K562 (cell line): ENCODE measurements around the gene ARL8A. TPM values are rescaled to one million over a fixed set of nuclear protein-coding genes. Genes with fewer than 3 reads are reported as not detected.

Experiments
- ATAC-seq: fragments of 200-7000 bp; cut with Tn5 transposase; 3 replicates; pipeline ENCODE4 v1.9.1; 2020; ENCODE audit warnings: moderate library complexity
- BruUV-seq: library from RNA; stranded (reverse); fragments of 400-500 nt; replicated peaks from 2 replicates; lab custom pipeline; 2021; lab: Mats Ljungman, UMichigan
- CTCF ChIA-PET: fragments of 300-600 bp; formaldehyde crosslinking; extraction: SDS; loops from one replicate; lab custom pipeline; 2021; ENCODE audit warnings: low intra/inter-chr PET ratio; lab: Yijun Ruan, JAX
- POLR2A ChIA-PET: fragments of 300-600, 350-650 bp; sonication (Branson Sonifier 250); formaldehyde crosslinking; extraction: SDS; loops from one replicate; lab custom pipeline; 2021; ENCODE audit warnings: antibody characterized with exemption, inconsistent platforms; lab: Yijun Ruan, JAX
- DNase-seq, 4 experiments: peaks; one replicate each; pipeline versions ENCODE4 v3.0.0 to v3.0.0-alpha.2; 2011 to 2018; ENCODE audit warnings: low spot score in 3 of 4, mixed read lengths in 3 of 4; ENCODE audit errors: extremely low read depth in 1 of 4
- FAIRE-seq: peaks from 2 replicates; lab custom pipeline; 2011; peaks lifted over from hg19 to GRCh38; lab: Jason Lieb, UNC
- H2AFZ ChIP-seq: 2 replicates; pipeline ENCODE4 v1.6.0; 2011; ENCODE audit warnings: low read depth, low read length, control low read depth, inconsistent platforms
- H3K27ac ChIP-seq: fragments of 200-600 bp; 3 replicates; pipeline ENCODE4 v1.8.0; 2011; ENCODE audit warnings: low read depth, mild to moderate bottlenecking, control low read depth, inconsistent platforms, low read length, moderate library complexity, mixed read lengths; ENCODE audit errors: extremely low read depth
- H3K27me3 ChIP-seq, 2 experiments: fragments of 300-600 bp in 1 of 2; 2 replicates in 1 of 2; 3 replicates in 1 of 2; pipeline versions ENCODE4 v1.6.0 to v1.8.0; 2011; ENCODE audit warnings: inconsistent platforms in 2 of 2, low read length in 2 of 2, mild to moderate bottlenecking in 1 of 2, mixed read lengths in 1 of 2, moderate library complexity in 1 of 2; ENCODE audit not compliant: control insufficient read depth in 2 of 2, insufficient read depth in 2 of 2
- H3K36me3 ChIP-seq: fragments of 300-600 bp; 3 replicates; pipeline ENCODE4 v1.8.0; 2011; ENCODE audit warnings: mild to moderate bottlenecking, low read length, inconsistent platforms; ENCODE audit not compliant: control insufficient read depth, insufficient read depth
- H3K4me1 ChIP-seq, 2 experiments: fragments of 200-600 bp in 1 of 2; replicated peaks in 1 of 2; 2 replicates in 1 of 2; 3 replicates in 1 of 2; pipeline versions ENCODE4 v1.5.1 to v1.8.0; 2011; ENCODE audit warnings: inconsistent platforms in 2 of 2, low read length in 2 of 2, mild to moderate bottlenecking in 1 of 2, mixed read lengths in 1 of 2, moderate library complexity in 1 of 2; ENCODE audit not compliant: control insufficient read depth in 2 of 2, insufficient read depth in 2 of 2
- H3K4me2 ChIP-seq: 2 replicates; pipeline ENCODE4 v1.6.1; 2011; ENCODE audit warnings: low read length, control low read depth, inconsistent platforms, mixed read lengths; ENCODE audit not compliant: insufficient read depth
- H3K4me3 ChIP-seq: fragments of 200-600 bp; sonication (generic), shearing (Covaris generic); 2 replicates; pipeline ENCODE4 v1.5.1; 2016; ENCODE audit warnings: control low read depth, inconsistent platforms
- H3K79me2 ChIP-seq: fragments of 200-600 bp; 3 replicates; pipeline ENCODE4 v1.8.0; 2011; ENCODE audit warnings: low read length, inconsistent platforms; ENCODE audit not compliant: control insufficient read depth, insufficient read depth
- H3K9ac ChIP-seq, 2 experiments: 2 replicates each; pipeline versions ENCODE4 v1.6.0 to v1.6.1; 2011; ENCODE audit warnings: low read depth in 2 of 2, low read length in 2 of 2, control low read depth in 1 of 2, inconsistent platforms in 1 of 2, mild to moderate bottlenecking in 1 of 2, mixed read lengths in 1 of 2; ENCODE audit not compliant: insufficient read depth in 1 of 2
- H3K9me1 ChIP-seq: one replicate; pipeline ENCODE4 v1.6.0; 2011; ENCODE audit warnings: inconsistent platforms, mild to moderate bottlenecking, low read length, moderate library complexity; ENCODE audit not compliant: control insufficient read depth, insufficient read depth
- H3K9me3 ChIP-seq: replicated peaks from 2 replicates; pipeline ENCODE4 v1.5.1; 2011; ENCODE audit warnings: low read depth, low read length, inconsistent platforms; ENCODE audit not compliant: control insufficient read depth, insufficient read depth
- H4K20me1 ChIP-seq: replicated peaks from 2 replicates; pipeline ENCODE4 v1.6.1; 2011; ENCODE audit warnings: low read length, inconsistent platforms, mixed read lengths; ENCODE audit not compliant: control insufficient read depth, insufficient read depth
- HNRNPLL ChIP-seq: fragments of 200-400 bp; formaldehyde crosslinking; IDR thresholded peaks from 2 replicates; pipeline ENCODE4 v1.6.1; 2017; ENCODE audit warnings: low read length, low read depth, mild to moderate bottlenecking; ENCODE audit not compliant: poor library complexity, severe bottlenecking
- MAZ ChIP-seq, 2 experiments: fragments of 450-650 bp in 1 of 2; sonication (generic) in 1 of 2; formaldehyde crosslinking; IDR thresholded peaks in 1 of 2; conservative IDR thresholded peaks in 1 of 2; 2 replicates each; pipeline versions ENCODE4 v1.4.0 to v1.5.0; 2020; ENCODE audit warnings: mild to moderate bottlenecking in 1 of 2, missing genetic modification reagents in 1 of 2
- MEIS2 ChIP-seq: fragments of 450-650 bp; IDR thresholded peaks from 2 replicates; pipeline ENCODE4 v1.6.1; 2014; ENCODE audit warnings: mild to moderate bottlenecking; ENCODE audit not compliant: partially characterized antibody
- POLR2A ChIP-seq: fragments of 450-650 bp; conservative IDR thresholded peaks from 2 replicates; pipeline ENCODE4 v1.6.1; 2016
- PPARD ChIP-seq: fragments of 250-450 bp; sonication (Bioruptor Pico); IDR thresholded peaks from 2 replicates; pipeline ENCODE4 v1.8.0; 2022; ENCODE audit warnings: inconsistent platforms, mild to moderate bottlenecking, moderate library complexity
- ZNF324 ChIP-seq: fragments of 250-450 bp; sonication (Bioruptor Pico); IDR thresholded peaks from 2 replicates; pipeline ENCODE4 v1.4.0; 2020; ENCODE audit warnings: mild to moderate bottlenecking
- ZNF785 ChIP-seq: fragments of 250-450 bp; sonication (Bioruptor Pico); IDR thresholded peaks from 2 replicates; pipeline ENCODE4 v1.4.0; 2020; ENCODE audit warnings: mild to moderate bottlenecking
- WGBS: fragments of 100-300 bp; shearing (Covaris generic); methylation state at CpG from one replicate; pipeline ENCODE4 v1.1.6; 2016; ENCODE audit warnings: low coverage, mixed read lengths; ENCODE audit not compliant: insufficient coverage; ENCODE audit errors: missing lambda C conversion rate; 5-methylcytosine and 5-hydroxymethylcytosine counted together
- in situ Hi-C: fragments of 300-500 bp; cut with MboI; formaldehyde crosslinking; loops from 4 replicates; pipeline ENCODE4 v1.15.0; 2018; ENCODE audit warnings: inconsistent platforms, mixed read lengths
- intact Hi-C: fragments of 100-400 bp; cut with micrococcal nuclease; formaldehyde crosslinking; loops from 2 replicates; pipeline ENCODE4 v1.14.2; 2022
- polyA plus RNA-seq, 8 experiments: library from polyadenylated mRNA; depleted of rRNA in 4 of 8; stranded (reverse) in 5 of 8; unstranded in 3 of 8; fragments of >200 nt; fragmentation: Nextera tagmentation in 2 of 8; fragmentation: Illumina TruSeq in 1 of 8; extraction: Ambion mirVana in 2 of 8; extraction: Trizol in 1 of 8; gene quantifications; 2 replicates each; pipeline versions ENCODE4 v1.2.1 to v1.2.3, GENCODE V29; 2011 to 2014; ENCODE audit warnings: inconsistent platforms in 1 of 8, missing spikeins in 1 of 8
- total RNA-seq, 7 experiments: library from RNA; depleted of rRNA in 6 of 7; stranded (reverse); fragments of >200 nt in 6 of 7; fragmentation: Illumina TruSeq in 2 of 7; extraction: Trizol in 2 of 7; gene quantifications; 2 replicates each; pipeline versions ENCODE4 v1.2.1 to v1.2.3, GENCODE V29; 2011 to 2021; ENCODE audit warnings: low replicate concordance in 1 of 7
- TF ChIP-seq, protein P1 (sequence below), 3 experiments: fragments of 200-800 bp in 1 of 3; fragments of 250-450 bp in 1 of 3; fragments of 450-650 bp in 1 of 3; sonication (Bioruptor Pico) in 1 of 3; sonication (Bioruptor generic) in 1 of 3; formaldehyde crosslinking in 1 of 3; IDR thresholded peaks; 2 replicates each; pipeline versions ENCODE4 v1.6.1 to v1.8.0; 2016 to 2022; ENCODE audit warnings: mild to moderate bottlenecking in 2 of 3, missing genetic modification characterization in 2 of 3, missing compliant biosample characterization in 1 of 3, moderate library complexity in 1 of 3
- TF ChIP-seq, protein P2 (sequence below), 2 experiments: fragments of 450-650 bp; formaldehyde crosslinking in 1 of 2; IDR thresholded peaks; 2 replicates each; pipeline versions ENCODE4 v1.4.0 to v1.6.1; 2014 to 2020; ENCODE audit warnings: mild to moderate bottlenecking in 2 of 2, borderline replicate concordance in 1 of 2, low read depth in 1 of 2

The ARL8A gene
- total and polyA plus RNA-seq, 9 of the 15 experiments (the other 6 are each of a cell fraction or from before 2014, with no cell fraction given): 0.17 to 27.3 (median 15.6) TPM

- 6% methylated on average over 13 of the region's 13 CpGs for WGBS
- CTCF ChIA-PET: no interaction called here
- intact Hi-C loops: no loop called here
- FAIRE-seq (no peak), DNase-seq (peak in 3 of 4 experiments; percentile 39 to 54 (median 45)), ATAC-seq (peak; percentile 20)
- Histone ChIP-seq H3K9me3 (no peaks in the 10 kb centered on the region), H3K9ac (peak overlapping the region; percentile 76 to 97), H3K79me2 (peaks cover 30% of the 10 kb centered on the region), H3K4me3 (peak overlapping the region; percentile 80), H3K27ac (peak overlapping the region; percentile 73), H4K20me1 (peaks cover 7% of the 10 kb centered on the region), H3K27me3 (no peaks in the 10 kb centered on the region), H3K36me3 (peaks cover 41% of the 10 kb centered on the region), H3K4me1 (peaks cover 21 to 33% of the 10 kb centered on the region in 2 experiments; a peak in 4 of 5 replicates), H3K9me1 (peaks cover 4% of the 10 kb centered on the region), H3K4me2 (peak overlapping the region; percentile 84), H2AFZ (peak overlapping the region; percentile 96)
- POLR2A ChIA-PET: interaction anchor here (0.6 to 8.9 kb wide), 5 partner anchors 9 to 448 kb away, joined by 3 to 49 read pairs (median 16); partner anchors contain the start of gene PTPN7
- BruUV-seq: TSS peak; percentile 90
- in situ Hi-C loops: no loop called here
- 0 out of 4 replicates have a peak, but pooled peaks of 1 of the 2 experiments have one; percentile 1 for TF ChIP-seq MAZ (CRISPR knock-in tag; conservative IDR thresholded peaks at IDR 0.05 in 1 of 2, IDR thresholded peaks at IDR 0.05 in 1 of 2)
- no peak for TF ChIP-seq HNRNPLL
- TF ChIP-seq POLR2A: no peak
- no peak for TF ChIP-seq PPARD (CRISPR knock-in tag)
- TF ChIP-seq, protein P1, sequence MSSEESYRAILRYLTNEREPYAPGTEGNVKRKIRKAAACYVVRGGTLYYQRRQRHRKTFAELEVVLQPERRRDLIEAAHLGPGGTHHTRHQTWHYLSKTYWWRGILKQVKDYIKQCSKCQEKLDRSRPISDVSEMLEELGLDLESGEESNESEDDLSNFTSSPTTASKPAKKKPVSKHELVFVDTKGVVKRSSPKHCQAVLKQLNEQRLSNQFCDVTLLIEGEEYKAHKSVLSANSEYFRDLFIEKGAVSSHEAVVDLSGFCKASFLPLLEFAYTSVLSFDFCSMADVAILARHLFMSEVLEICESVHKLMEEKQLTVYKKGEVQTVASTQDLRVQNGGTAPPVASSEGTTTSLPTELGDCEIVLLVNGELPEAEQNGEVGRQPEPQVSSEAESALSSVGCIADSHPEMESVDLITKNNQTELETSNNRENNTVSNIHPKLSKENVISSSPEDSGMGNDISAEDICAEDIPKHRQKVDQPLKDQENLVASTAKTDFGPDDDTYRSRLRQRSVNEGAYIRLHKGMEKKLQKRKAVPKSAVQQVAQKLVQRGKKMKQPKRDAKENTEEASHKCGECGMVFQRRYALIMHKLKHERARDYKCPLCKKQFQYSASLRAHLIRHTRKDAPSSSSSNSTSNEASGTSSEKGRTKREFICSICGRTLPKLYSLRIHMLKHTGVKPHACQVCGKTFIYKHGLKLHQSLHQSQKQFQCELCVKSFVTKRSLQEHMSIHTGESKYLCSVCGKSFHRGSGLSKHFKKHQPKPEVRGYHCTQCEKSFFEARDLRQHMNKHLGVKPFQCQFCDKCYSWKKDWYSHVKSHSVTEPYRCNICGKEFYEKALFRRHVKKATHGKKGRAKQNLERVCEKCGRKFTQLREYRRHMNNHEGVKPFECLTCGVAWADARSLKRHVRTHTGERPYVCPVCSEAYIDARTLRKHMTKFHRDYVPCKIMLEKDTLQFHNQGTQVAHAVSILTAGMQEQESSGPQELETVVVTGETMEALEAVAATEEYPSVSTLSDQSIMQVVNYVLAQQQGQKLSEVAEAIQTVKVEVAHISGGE (CRISPR knock-in tag; IDR thresholded peaks at IDR 0.05): no peak
- TF ChIP-seq, protein P2, sequence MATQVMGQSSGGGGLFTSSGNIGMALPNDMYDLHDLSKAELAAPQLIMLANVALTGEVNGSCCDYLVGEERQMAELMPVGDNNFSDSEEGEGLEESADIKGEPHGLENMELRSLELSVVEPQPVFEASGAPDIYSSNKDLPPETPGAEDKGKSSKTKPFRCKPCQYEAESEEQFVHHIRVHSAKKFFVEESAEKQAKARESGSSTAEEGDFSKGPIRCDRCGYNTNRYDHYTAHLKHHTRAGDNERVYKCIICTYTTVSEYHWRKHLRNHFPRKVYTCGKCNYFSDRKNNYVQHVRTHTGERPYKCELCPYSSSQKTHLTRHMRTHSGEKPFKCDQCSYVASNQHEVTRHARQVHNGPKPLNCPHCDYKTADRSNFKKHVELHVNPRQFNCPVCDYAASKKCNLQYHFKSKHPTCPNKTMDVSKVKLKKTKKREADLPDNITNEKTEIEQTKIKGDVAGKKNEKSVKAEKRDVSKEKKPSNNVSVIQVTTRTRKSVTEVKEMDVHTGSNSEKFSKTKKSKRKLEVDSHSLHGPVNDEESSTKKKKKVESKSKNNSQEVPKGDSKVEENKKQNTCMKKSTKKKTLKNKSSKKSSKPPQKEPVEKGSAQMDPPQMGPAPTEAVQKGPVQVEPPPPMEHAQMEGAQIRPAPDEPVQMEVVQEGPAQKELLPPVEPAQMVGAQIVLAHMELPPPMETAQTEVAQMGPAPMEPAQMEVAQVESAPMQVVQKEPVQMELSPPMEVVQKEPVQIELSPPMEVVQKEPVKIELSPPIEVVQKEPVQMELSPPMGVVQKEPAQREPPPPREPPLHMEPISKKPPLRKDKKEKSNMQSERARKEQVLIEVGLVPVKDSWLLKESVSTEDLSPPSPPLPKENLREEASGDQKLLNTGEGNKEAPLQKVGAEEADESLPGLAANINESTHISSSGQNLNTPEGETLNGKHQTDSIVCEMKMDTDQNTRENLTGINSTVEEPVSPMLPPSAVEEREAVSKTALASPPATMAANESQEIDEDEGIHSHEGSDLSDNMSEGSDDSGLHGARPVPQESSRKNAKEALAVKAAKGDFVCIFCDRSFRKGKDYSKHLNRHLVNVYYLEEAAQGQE (IDR thresholded peaks at IDR 0.05; ENCODE audit: borderline replicate concordance): no peak
- TF ChIP-seq, protein P2 (CRISPR knock-in tag; IDR thresholded peaks at IDR 0.05; ENCODE audit: low read depth): no peak
- TF ChIP-seq MEIS2: no peak
- TF ChIP-seq ZNF785 (CRISPR knock-in tag): no peak
- no peak for TF ChIP-seq ZNF324
These were observed 669 bp upstream of the ARL8A start for GRCh38 chr1:202145068-202145743.
